GM23248 (cell line): ENCODE data around the gene PDCD1LG2. TPM values are rescaled to one million over a fixed set of nuclear protein-coding genes. Genes with fewer than 3 reads are reported as not detected.

Experiments used
- DNase-seq: peaks from one replicate; pipeline ENCODE4 v3.0.0-alpha.2; 2015
- H2AFZ ChIP-seq: fragments of 200-600 bp; sonication (generic); 2 replicates; pipeline ENCODE4 v1.6.1; 2016; ENCODE audit warnings: antibody characterized with exemption
- H3F3A ChIP-seq: fragments of 200-600 bp; sonication (generic); 2 replicates; pipeline ENCODE4 v1.6.1; 2016; ENCODE audit warnings: mild to moderate bottlenecking, antibody characterized with exemption, mixed run types; ENCODE audit not compliant: insufficient read depth
- H3K27ac ChIP-seq: fragments of 200-600 bp; sonication (generic); 2 replicates; pipeline ENCODE4 v1.5.1; 2016; ENCODE audit warnings: mild to moderate bottlenecking
- H3K27me3 ChIP-seq: fragments of 200-600 bp; sonication (generic); replicated peaks from 2 replicates; pipeline ENCODE4 v1.6.1; 2016; ENCODE audit warnings: mild to moderate bottlenecking; ENCODE audit not compliant: insufficient read depth
- H3K36me3 ChIP-seq: fragments of 200-600 bp; sonication (generic); 2 replicates; pipeline ENCODE4 v1.6.1; 2016; ENCODE audit warnings: low read depth, mild to moderate bottlenecking
- H3K4me1 ChIP-seq: fragments of 200-600 bp; sonication (generic); 2 replicates; pipeline ENCODE4 v1.6.1; 2016; ENCODE audit warnings: mild to moderate bottlenecking; ENCODE audit not compliant: insufficient read depth
- H3K4me2 ChIP-seq: fragments of 200-600 bp; sonication (generic); one replicate; pipeline ENCODE4 v1.6.1; 2016; ENCODE audit warnings: mild to moderate bottlenecking; ENCODE audit not compliant: unreplicated experiment
- H3K4me3 ChIP-seq: fragments of 200-600 bp; sonication (generic); 2 replicates; pipeline ENCODE4 v1.5.1; 2016; ENCODE audit warnings: mild to moderate bottlenecking
- H3K79me2 ChIP-seq: fragments of 200-600 bp; sonication (generic); 2 replicates; pipeline ENCODE4 v1.6.1; 2016; ENCODE audit warnings: mild to moderate bottlenecking; ENCODE audit not compliant: insufficient read depth
- H3K9ac ChIP-seq: fragments of 200-600 bp; sonication (generic); 2 replicates; pipeline ENCODE4 v1.6.1; 2016; ENCODE audit warnings: mild to moderate bottlenecking
- H3K9me2 ChIP-seq: fragments of 200-600 bp; sonication (generic); 2 replicates; pipeline ENCODE4 v1.6.1; 2016; ENCODE audit warnings: mixed run types, mild to moderate bottlenecking, moderate library complexity; ENCODE audit not compliant: insufficient read depth
- H3K9me3 ChIP-seq: fragments of 200-600 bp; sonication (generic); one replicate; pipeline ENCODE4 v1.6.1; 2017; ENCODE audit warnings: low read depth
- H4K20me1 ChIP-seq: fragments of 200-600 bp; sonication (generic); 2 replicates; pipeline ENCODE4 v1.6.0; 2016; ENCODE audit not compliant: insufficient read depth
- EZH2 ChIP-seq: fragments of 200-600 bp; sonication (generic); IDR thresholded peaks from 2 replicates; pipeline ENCODE4 v1.6.1; 2018; ENCODE audit warnings: antibody characterized with exemption, mild to moderate bottlenecking; ENCODE audit not compliant: insufficient read depth, poor library complexity, severe bottlenecking
- EZH2phosphoT487 ChIP-seq: fragments of 200-600 bp; sonication (generic); IDR thresholded peaks from 2 replicates; pipeline ENCODE4 v1.6.1; 2018; ENCODE audit warnings: antibody characterized with exemption, moderate library complexity, mild to moderate bottlenecking, low read depth; ENCODE audit not compliant: insufficient read depth
- WGBS, 2 experiments: methylation state at CpG; one replicate each; pipeline ENCODE4 v1.1.6; 2015 to 2017; ENCODE audit warnings: low lambda C conversion rate in 2 of 2, low coverage in 1 of 2; ENCODE audit errors: missing lambda C conversion rate in 2 of 2; 5-methylcytosine and 5-hydroxymethylcytosine counted together
- in situ Hi-C: fragments of 300-500 bp; cut with MboI; formaldehyde crosslinking; loops from 2 replicates; pipeline ENCODE4 v1.15.0; 2020
- polyA plus RNA-seq: library from polyadenylated mRNA; unstranded; fragments of >200 nt; fragmentation: Nextera tagmentation; extraction: Ambion mirVana; gene quantifications from 2 replicates; pipeline ENCODE4 v1.2.1, GENCODE V29; 2016
- total RNA-seq: library from RNA; depleted of rRNA; stranded (reverse); fragments of >200 nt; shearing (Covaris generic); gene quantifications from 2 replicates; pipeline ENCODE4 v1.2.3, GENCODE V29; 2014

The PDCD1LG2 gene
- total and polyA plus RNA-seq, 2 experiments from 2014 or later, result 31.7 to 34.7 TPM

DNA sequence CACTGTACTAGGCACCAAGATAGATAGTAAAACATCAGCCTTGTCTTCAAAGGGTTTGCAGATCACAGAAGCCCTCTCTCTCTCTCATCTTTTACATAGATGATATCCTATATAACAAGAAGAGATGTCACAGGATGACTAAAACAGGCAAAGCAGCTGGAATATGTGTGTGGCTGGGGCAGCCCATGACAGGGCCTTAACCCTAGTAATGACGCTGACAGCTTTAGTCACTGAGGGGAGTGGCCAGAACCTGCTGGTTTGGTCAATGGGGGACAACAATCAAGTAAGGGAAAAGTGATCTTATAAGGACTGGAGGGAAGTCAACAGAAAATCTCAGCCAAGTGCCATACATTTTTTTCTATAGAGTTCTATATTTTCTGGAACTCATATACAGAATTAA, 76.7 kb downstream of the PDCD1LG2 start:
- WGBS, 2 experiments, result 0 to 6% methylated on average over 1 of the region's 1 CpG
- Histone ChIP-seq H2AFZ (no peak overlapping the region), H3K9me2 (no peaks in the 10 kb centered on the region), H3K36me3 (no peaks in the 10 kb centered on the region), H3K9ac (peak overlapping the region; percentile 63), H3K4me1 (peaks cover 38% of the 10 kb centered on the region), H3K9me3 (no peaks in the 10 kb centered on the region), H3K79me2 (no peaks in the 10 kb centered on the region), H3K27ac (peak overlapping the region; percentile 93), H3K4me2 (no peak overlapping the region), H3K27me3 (no peaks in the 10 kb centered on the region), H4K20me1 (no peaks in the 10 kb centered on the region), H3F3A (peaks cover 45% of the 10 kb centered on the region), H3K4me3 (0 out of 2 replicates have a peak overlapping the region, but pooled peaks have one; percentile 3)
- in situ Hi-C loops, result no loop called here
- TF ChIP-seq EZH2 (no peak), EZH2phosphoT487 (no peak)
- DNase-seq, result peak; percentile 91

- in situ Hi-C loops, result loop anchor here (5.0 to 10.0 kb wide), 2 partner anchors 145 to 827 kb away; no protein-coding TSS in a partner anchor
- Histone ChIP-seq H3K9me2 (no peaks in the 10 kb centered on the region), H3K4me2 (no peak overlapping the region)
Measured at GRCh38 chr9:5592231-5592630, 81.9 kb downstream of the PDCD1LG2 start.

DNA sequence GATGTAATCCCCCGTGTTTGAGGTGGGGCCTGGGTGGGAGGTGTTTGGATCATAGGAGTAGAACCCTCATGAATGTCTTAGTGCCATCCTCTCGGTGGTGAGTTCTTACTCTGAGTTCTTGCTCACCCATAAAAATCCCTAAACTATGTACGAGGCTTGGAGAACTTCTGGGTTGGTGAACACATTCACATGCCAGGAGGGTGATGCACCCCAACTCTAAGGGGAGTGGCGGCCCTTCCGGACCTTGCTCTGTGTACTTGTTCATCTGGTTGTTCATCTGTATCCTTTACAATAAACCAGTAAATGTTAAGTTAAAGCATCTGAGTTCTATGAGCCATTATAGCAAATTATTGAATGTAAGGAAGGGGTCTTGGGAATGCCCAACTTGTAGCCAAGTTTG, 82.6 kb downstream of the PDCD1LG2 start:
- H3K4me1 ChIP-seq, result no peaks in the 10 kb centered on the region
- H3K4me3 ChIP-seq, result no peak overlapping the region
- WGBS, 2 experiments, result 90 to 94% methylated on average over 5 of the region's 5 CpGs
- TF ChIP-seq EZH2phosphoT487 (no peak), EZH2 (no peak)
- H3K4me2 ChIP-seq, result no peak overlapping the region
- H3K9me2 ChIP-seq, result no peaks in the 10 kb centered on the region
- H3K27ac ChIP-seq, result no peak overlapping the region
- no peak overlapping the region for H2AFZ ChIP-seq
- no peaks in the 10 kb centered on the region for H3K9me3 ChIP-seq
- no peaks in the 10 kb centered on the region for H3K27me3 ChIP-seq
- H3K79me2 ChIP-seq, result no peaks in the 10 kb centered on the region
- DNase-seq, result no peak
- no peaks in the 10 kb centered on the region for H3K36me3 ChIP-seq
- H4K20me1 ChIP-seq, result no peaks in the 10 kb centered on the region
- in situ Hi-C loops, result loop anchor here (5.0 to 10.0 kb wide), 2 partner anchors 146 to 828 kb away; no protein-coding TSS in a partner anchor
- H3F3A ChIP-seq, result no peaks in the 10 kb centered on the region
- no peak overlapping the region for H3K9ac ChIP-seq

More at GRCh38 chr9:5592231-5592630, 81.9 kb downstream of the PDCD1LG2 start:
- no peak for TF ChIP-seq EZH2
- TF ChIP-seq EZH2phosphoT487, result no peak
- DNase-seq, result no peak
- Histone ChIP-seq H3K9me3 (no peaks in the 10 kb centered on the region), H3K4me1 (peaks cover 5% of the 10 kb centered on the region), H3K79me2 (no peaks in the 10 kb centered on the region), H3K9ac (no peak overlapping the region), H4K20me1 (no peaks in the 10 kb centered on the region), H3K27ac (no peak overlapping the region), H3K36me3 (no peaks in the 10 kb centered on the region), H3K4me3 (no peak overlapping the region), H3K27me3 (no peaks in the 10 kb centered on the region), H3F3A (peaks cover 6% of the 10 kb centered on the region; the same call in 1 of the 2 replicates), H2AFZ (no peak overlapping the region)
- WGBS, 2 experiments, result 85 to 87% methylated on average over 3 of the region's 3 CpGs

DNA sequence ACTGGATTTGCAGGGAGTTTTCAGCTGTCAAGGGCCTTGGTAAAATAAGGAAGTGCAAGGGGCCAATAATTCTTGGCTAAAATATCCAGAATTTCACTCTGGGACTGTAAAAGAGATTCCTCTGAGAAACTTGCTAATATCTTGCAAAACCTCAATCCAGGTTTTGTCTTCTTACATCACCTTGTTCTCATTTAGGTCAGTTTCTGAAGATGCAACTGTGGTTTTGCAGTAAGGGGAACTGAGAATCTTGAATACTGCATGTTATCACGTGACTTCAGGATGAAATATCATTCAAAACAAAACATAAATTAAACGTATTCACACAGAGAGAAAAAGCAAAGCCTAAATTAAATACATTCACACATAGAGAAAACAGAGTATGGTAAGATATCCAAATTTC, 83.6 kb downstream of the PDCD1LG2 start:
- WGBS, 2 experiments, result 88 to 89% methylated on average over 2 of the region's 2 CpGs
- Histone ChIP-seq H3K79me2 (no peaks in the 10 kb centered on the region), H3K9ac (no peak overlapping the region), H3K36me3 (no peaks in the 10 kb centered on the region), H3K4me2 (no peak overlapping the region), H3K9me2 (no peaks in the 10 kb centered on the region), H3K27ac (no peak overlapping the region), H2AFZ (no peak overlapping the region), H3K9me3 (no peaks in the 10 kb centered on the region), H4K20me1 (no peaks in the 10 kb centered on the region), H3K27me3 (no peaks in the 10 kb centered on the region), H3K4me1 (no peaks in the 10 kb centered on the region), H3F3A (no peaks in the 10 kb centered on the region), H3K4me3 (no peak overlapping the region)
- in situ Hi-C loops, result loop anchor here (5.0 to 10.0 kb wide), 2 partner anchors 147 to 829 kb away; no protein-coding TSS in a partner anchor
- no peak for DNase-seq
- no peak for TF ChIP-seq EZH2phosphoT487
- TF ChIP-seq EZH2, result no peak
